IPS-11a (cell line): ENCODE data around the gene ADCY7.

ENCODE experiments used
- H3K4me3 ChIP-seq: one replicate; pipeline ENCODE4 v1.5.1; 2013; ENCODE audit warnings: low read depth, low read length, control low read depth

ADCY7 gene

DNA sequence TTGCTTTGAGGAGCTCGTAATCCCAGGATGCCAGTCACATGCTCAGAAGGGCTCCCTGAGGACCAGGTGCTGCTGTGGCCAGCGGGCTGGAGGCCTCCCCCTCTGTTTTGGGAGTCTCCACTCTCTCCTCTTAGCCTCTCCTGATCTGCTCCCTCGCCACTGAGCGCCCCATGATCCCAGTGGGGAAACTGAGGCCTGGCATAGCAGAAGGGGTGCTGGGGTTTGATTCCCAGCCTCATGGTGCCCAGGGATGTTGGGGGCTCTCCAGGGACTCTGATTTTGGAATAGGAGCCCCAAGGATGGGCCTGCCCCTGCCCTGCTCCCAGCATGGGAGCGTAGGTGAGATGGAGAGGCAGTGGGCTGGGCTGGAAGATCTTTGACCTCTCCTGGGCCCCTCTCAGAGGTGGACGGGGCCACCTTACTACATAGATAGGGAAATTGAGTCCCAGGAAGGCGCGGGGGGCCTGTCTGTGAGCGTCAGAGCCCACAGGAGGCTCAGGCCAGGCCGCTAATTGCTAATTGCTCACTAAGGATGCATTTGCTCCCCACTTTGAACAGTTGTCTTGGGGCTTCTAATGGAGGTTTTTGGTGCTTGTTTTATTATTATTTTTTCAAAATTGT lies 525 bp upstream of the ADCY7 start:
- H3K4me3 ChIP-seq, result no peak overlapping the region

DNA sequence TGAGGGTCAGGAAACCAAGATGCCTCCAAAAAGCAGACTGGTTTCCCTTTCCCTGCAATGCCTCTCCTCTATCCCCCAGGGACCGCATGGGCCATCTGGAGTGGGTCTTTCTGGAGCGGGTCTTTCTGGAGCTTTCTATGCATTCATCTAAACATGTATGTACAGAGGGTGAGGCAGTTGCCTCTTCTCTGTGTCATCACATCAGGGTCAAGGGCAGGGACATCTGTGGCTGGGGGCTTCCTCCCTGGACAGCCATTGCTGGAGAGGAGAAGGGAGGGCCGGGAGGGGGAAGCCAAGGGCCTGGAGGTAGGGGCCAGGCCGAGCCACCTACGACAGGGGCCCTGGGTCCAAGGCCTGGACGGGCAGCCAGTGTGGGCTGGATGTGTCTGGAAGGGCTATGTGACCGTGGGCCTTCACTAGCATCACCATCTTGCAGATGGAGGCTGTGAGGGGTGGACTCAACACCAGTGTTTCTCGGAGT lies 840 bp downstream of the ADCY7 start:
- H3K4me3 ChIP-seq, result no peak overlapping the region

DNA sequence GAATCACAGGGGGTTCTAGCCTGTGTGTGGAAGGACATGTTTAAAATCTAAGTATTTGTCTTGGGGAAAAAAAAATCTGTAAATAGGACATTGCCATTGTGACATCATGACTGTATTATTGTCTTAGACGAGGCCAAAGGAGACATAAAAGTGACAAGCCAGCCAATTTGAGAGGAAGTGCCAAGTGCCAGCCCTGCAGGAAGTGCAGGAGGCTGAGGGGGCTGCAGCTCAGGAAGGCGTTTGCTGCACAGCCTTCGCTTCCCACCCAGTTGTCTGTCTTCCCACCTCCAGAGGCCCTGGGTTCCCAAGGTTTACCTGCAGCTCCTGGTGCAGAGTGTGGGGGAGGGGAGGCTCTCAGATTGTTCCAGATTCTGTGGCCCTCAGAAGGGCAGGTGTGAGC lies 1.3 kb downstream of the ADCY7 start:
- H3K4me3 ChIP-seq, result no peak overlapping the region

DNA sequence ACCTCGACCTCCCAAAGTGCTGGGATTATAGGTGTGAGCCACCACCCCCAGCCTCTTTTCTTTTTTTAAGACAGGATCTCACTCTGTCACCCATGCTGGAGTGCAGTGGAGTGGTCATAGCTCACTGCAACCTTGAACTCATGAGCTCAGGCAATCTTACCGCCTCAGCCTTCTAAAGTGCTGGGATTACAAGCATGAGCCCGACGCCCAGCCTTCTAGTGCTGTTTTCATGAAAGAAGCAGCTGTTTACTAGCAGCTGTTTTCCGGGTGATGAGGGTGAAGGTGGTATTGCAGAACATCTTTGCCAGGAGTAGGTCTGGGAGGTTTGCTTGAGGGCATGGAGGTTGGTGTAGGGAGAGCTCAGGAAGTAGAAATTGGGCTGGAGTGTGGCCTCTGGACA lies 2.0 kb downstream of the ADCY7 start:
- no peak overlapping the region for H3K4me3 ChIP-seq

DNA sequence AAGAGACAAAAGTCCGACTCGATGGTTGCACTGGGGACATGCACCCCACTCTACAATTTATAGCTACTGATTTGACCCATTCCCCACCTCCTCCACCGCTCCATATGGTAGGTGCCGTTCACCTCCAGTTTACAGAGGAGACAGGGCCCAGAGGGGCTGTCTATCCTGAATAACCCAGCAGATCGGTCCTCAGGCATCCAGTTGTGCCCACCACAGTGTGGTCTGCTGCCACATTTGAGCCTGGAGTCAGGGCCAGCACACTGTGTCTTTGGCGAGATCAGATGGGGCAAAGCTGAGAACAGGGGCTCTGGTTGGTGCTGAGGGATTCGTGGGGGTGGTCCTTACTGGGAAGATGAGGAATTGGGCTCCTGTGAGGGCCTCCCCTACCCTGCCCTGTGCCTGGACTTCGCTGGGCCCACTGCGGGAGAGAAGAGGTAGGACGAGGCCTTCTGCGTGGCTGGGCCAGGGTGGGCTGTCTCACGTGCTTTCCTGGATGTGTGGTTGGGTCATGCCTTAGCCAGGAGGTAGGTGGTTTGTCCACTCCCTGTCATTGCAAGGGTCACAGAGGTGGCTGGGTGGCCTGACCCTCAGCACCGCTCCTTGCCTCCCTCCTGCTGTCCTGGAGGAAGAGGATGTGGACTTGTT lies 2.8 kb downstream of the ADCY7 start:
- H3K4me3 ChIP-seq, result no peak overlapping the region

DNA sequence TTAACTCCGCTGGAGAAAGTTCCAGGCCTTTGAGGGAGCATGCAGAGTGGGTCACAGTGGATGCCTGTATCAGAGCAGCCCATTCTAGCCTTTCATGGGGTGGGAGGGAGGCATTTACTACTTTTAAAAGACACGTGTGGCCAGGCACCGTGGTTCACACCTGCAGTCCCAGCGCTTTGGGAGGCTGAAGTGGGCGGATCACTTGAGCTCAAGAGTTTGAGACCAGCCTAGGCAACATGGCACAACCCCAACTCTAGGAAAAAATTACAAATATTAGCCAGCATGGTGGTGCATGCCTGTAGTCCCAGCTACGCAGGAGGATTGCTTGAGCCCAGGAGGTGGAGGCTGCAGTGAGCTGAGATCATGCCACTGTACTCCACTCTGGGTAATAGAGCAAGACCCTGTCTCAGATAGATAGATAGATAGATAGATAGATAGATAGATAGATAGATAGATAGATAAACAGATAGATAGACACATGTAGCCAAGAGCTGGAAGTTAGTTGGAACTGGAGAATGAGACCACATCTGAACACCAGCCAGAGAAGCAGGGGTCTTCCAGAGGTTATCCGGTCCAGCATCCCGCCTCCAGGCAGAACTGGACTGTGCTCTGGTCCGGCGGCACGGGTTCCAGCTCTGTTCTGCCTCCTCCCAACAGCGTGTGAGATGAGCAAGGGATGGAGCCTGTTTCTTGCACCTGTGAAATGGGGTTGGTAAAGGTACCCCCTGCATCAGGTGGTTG lies 3.6 kb downstream of the ADCY7 start:
- no peak overlapping the region for H3K4me3 ChIP-seq

DNA sequence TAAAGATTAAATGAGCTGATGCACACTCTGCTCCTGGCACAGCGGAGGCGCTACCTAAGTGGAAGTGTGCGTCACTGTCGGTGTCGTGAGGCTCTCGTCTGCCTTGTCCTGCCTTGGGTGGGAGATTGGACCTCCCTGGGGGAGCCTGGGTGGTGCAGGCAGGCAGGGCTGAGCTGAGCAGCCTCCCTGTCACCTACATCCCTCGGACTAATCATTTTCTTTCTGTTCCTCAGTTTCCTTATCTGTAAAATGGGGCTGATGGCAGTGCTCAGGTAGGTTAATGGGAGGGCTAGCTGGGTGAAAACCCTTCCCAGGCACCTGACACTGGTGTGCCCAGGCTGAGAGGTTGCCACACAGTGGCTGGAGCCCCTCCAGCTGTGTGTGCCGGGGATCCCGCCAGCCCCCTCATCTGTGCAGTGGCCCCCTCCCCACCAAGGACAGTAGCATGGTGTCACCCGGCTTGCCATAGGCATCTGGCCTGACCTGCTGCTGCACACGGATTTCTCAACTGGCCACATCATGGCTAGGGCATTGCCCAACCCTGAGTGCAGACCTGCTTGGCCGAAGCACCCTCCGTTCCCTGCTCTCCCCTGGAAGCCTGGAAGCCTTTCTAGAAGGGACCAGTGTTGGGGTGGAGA lies 4.3 kb downstream of the ADCY7 start:
- no peak overlapping the region for H3K4me3 ChIP-seq

DNA sequence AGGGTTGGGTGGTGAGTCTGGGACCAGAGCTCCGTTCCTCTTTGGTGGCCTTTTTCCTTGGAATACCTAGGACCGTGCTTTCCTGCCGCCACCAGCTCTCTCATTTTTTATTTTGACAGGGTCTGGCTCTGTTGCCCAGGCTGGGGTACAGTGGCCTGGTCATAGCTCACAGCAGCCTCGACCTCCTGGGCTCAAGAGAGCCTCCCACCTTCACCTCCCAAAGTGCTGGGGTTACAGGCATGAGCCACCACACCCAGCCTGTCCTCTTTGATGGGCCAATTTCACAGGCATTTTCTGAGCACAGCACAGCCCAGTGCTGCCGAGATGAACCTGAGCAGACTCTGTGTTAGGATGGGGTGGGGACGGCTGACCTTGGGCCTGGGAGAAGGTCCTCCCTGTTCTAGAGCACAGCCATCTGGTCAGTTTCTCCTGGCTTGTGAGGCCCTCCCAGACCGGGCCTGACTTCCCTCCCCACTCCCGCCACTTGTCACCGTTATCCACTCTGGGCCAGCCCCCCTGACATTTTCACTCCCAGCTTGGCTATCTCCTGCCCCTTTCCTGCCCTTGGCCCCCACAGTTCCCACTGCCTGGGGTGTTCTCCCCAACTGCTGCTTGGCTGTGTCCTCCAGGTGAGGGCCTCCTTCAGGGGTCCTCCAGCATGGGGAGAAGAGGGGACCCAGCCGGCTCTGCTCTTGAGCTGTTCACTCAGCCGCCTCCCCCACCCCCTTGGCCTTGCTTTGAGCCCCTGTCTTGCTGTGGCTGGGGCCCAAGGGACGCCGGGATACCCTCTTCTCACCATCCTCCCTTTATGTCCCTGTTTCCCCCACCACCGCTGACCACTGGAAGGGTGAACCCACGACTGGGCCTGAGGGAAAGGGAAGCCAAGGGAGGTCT lies 5.0 kb downstream of the ADCY7 start:
- no peak overlapping the region for H3K4me3 ChIP-seq

DNA sequence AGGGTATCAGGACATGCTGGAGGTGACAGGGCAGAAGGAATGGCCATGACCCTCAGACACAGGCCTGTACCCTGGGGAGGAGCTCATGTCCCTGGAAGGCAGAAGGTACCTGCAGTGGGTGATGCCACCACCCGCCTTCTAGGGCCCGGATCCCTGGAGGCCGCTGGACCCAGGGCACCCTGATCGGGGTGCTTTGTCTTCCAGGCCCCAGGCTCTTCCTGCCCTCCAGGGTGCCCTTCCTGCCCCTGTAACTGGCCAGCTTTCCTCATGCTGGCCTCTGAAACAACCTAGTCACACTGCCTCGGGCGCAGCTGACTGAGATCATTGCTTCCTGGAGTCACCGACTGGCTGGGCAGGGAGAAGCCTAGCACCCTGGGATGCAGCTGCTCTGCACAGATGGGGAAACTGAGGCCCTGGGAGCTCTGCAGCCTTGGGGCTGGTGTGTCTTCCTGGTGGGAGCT lies 5.8 kb downstream of the ADCY7 start:
- H3K4me3 ChIP-seq, result no peak overlapping the region

DNA sequence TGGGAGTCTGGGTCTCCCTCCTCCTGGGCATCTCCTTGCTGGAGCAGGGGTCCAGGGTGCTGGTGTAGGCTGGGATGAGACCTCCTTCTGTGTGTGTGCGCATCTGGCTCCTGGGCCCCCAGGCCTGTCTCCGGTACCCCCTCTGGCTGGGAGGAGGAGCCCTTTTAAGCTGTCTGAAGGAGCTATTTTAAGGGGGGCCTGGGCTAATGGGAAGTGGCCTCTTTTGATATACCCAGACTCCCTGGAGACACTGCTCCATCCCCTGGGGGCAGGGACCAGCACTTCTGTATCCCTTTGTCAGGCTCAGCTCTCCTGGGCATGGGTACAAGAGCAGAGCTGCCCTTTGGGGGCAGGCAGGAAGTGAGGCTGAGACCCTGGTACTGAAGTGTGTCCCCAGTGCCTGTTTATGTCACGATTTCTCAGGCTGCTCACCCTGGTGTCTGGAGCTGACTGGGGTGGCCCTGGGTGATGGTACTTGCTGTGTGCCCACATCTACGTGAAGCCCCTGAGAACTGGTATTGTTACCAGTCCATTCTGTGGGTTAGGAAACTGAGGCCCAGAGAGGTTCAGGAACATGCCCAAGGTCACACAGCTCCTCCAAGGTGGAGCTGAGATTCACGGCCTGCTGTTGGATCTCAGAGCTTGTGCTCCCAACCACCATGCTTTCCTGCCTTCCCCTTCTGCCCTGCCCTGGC lies 6.5 kb downstream of the ADCY7 start:
- H3K4me3 ChIP-seq, result no peak overlapping the region

DNA sequence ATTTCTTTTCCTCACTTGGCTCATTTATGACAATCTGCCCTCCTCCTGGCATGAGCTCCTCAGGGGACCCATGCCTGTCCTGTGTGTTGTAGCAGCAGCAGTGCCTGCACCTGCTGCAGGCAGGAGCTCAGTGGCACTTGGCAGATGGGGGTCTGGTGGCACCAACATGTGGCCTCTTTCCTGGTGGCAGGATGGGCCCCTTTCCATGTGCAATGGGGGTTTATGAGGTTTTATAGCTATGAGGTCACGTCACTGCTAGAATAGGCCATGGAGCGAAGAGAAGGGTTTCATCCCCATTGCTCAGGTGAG lies 7.0 kb downstream of the ADCY7 start:
- H3K4me3 ChIP-seq, result no peak overlapping the region

DNA sequence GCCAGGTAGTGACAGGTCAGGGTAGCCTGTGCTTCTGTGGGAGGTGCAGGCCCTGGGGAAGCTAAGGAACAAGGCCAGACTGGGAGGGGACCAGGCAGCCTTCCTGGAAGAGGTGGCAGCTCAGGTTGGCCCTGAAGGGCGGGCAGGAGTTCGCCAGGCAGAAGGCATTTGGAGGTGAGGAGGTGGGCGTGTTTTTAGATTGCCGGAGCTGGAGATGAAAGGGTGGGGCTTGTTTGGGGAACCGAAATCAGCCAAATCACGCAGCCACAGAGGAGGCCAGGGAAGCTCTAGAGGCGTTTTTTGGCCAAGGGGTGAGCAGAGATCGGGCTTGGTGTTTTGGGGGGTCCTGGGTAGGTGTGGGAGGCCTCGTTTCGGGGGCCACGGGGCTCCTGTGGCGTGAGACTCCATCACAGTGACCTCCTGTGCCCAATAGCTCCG lies 7.6 kb downstream of the ADCY7 start:
- H3K4me3 ChIP-seq, result no peak overlapping the region

DNA sequence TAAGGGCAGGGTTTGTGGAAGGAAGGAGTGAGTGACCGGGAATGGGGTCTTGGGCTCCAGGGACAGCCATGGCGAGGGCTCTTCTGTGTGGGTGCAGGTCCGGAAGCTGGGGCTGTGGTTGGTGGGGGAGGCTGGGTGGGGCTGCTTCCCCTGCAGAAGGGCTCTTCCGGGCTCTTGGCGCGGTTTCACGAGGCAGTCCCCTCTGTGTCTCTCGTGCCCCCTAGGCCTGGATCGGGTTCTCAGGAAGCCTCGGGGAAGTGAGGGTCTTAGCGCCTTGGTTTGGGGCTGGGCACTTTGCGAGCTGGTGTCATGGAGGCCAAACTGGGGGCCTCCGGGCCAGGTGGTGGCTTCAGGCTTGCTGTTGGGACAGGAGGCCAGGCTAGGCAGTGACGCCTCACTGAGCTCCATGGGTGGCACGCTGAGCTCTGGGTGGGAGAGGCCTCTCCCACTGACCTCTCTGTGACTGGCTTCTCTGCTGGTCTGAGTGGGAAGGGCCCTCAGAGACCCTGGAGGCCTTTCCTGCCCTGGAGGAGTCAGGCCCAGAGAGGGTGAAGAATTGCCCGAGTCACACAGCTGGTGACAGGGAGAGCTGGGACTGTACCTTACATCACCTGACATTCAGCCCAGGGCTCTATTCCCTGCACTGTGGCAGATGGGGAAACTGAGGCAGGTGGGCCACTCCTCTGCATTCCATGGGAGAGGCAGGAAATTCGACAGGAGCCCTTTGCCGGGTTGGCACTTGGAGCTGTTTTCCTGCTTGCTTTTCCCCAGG lies 8.2 kb downstream of the ADCY7 start:
- H3K4me3 ChIP-seq, result no peak overlapping the region

DNA sequence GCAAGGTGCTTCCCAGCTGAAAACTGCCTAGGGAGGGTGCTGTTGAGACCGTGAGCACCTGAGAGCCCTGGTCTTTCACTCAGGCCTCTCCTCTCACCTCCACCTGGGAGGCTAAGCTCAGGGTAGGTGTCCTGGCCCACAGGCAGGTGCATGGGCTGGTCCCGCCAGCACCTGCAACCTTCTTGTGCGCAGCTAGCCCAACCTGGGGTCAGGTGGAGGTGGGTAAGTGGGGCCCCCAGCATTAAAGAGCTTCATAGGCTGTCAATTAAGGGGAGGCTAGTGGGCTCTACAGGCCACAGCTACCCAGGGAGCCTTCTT lies 8.7 kb downstream of the ADCY7 start:
- no peak overlapping the region for H3K4me3 ChIP-seq

DNA sequence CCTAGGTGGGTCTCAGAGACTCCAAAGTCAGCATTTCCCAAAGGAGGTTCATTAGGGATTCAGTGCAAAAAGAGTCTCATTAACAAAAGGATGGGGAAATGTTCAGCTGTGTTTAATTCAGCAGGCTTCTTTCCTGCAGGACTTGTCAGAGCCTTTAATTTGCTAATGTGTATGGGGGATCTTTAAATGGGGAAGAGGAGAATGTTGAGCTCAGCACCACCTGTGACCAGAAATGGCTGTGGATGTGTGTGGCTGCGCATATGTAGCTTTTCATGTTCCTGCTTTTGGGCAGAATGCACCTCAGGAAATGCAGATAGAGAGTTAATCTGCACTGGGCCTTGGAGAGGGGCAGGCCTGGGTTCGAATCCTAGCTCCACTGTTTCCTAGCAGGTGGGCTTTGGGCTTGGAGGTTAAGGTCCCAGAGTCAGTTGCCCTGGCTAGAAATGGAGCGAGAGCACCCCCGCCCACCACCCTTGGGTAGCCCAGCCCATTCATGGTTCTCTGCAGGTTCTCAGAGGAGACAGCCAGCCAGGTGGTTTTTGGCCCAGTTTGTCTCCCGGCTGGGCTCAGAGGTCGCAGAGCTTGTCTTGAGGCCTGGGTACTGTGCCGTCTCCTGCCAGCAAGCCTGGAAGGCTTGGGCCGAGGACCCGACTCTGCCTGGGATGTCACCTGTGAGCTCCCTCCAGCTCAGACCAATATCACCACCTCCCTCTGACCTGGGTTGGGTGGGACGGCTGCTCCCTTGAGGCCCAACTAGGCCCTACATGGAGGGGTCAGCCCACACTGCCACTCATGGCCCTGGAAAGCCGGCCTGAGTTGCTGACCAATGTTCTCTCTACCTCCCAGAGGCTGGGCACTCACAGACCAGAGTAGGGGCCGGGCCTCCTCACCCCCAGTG lies 9.3 kb downstream of the ADCY7 start:
- no peak overlapping the region for H3K4me3 ChIP-seq

DNA sequence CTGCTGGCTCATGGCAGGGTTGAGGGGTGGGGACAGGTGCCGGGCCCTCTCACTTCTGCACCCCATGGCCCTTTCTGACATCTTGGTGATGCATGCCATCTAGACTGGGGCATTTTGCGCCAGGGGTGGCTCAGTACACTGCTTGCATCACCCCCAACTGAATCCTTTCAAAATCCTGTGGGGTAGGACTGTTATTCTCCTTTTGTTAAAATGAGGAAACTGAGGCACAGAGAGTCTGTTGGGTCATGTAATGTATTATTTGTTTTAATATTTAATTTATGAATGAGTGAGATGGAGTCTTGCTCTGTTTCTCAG lies 9.9 kb downstream of the ADCY7 start:
- no peak overlapping the region for H3K4me3 ChIP-seq

DNA sequence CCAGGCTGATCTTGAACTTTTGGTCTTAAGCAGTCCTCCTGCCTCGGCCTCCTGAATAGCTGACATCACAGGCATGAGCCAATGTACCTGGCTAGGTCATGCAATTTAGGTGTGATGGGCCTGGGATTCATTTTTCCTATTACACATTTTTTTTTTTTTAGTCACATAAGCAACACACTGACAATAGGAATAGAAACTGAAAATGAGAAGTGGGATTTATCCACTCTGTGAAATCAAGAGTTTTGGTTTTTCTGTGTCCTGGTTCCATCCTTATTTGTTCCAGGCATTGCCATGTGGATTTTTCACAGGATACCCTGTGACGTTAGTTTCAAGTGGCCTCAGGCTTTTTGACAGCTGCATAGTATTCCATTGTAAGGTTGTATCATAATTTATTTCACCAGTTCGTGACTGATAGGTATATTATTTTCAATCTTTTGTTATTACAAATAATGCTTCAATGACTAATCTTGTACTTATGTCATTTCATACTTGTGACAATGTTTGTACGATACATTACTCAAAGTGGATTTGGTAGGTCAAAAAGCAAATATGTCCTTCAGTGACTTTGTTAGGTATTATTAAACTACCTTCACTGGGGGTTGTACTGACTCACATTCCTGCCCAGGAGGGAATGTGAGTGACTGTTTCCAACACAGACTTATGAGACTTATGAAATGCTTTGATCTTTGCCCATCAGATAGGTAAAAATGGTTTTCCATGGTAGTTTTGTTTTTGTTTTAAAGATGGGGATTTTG lies 10.6 kb downstream of the ADCY7 start:
- H3K4me3 ChIP-seq, result no peak overlapping the region

DNA sequence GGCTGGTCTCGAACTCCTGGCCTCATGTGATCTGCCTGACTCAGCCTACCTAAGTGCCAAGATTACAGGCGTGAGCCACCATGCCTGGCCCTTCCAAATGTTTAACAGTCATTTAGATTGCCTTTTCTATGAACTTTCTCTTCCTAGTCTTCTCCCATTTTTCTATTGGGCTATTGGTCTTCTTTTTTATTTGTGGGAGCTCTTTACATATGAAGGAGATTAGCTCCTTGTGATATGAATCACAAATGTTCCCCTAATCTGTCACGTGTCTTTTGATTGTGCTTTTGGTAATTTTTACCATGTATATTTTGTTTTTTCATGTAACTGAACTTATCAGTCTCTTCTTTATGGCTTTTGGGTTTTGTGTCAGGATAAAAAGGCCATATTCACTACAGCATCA lies 11.9 kb downstream of the ADCY7 start:
- H3K4me3 ChIP-seq, result no peak overlapping the region
